HepG2 (cell line): ENCODE measurements around the gene GIPC1. TPM values are rescaled to one million over a fixed set of nuclear protein-coding genes. Genes with fewer than 3 reads are reported as not detected.

Experiments used
- CREB1 ChIP-seq, 2 experiments: fragments of 450-650 bp in 1 of 2; IDR thresholded peaks; 2 replicates each; pipeline ENCODE4 v1.6.1; 2016 to 2017; ENCODE audit warnings: control low read depth in 1 of 2, mild to moderate bottlenecking in 1 of 2, missing compliant biosample characterization in 1 of 2, missing genetic modification characterization in 1 of 2
- CREM ChIP-seq, 2 experiments: sonication (generic) in 1 of 2; formaldehyde crosslinking in 1 of 2; IDR thresholded peaks; 2 replicates each; pipeline versions ENCODE4 v1.4.0 to v1.6.1; 2016 to 2020; ENCODE audit warnings: antibody characterized with exemption in 1 of 2, mild to moderate bottlenecking in 1 of 2, missing genetic modification reagents in 1 of 2
- ELF1 ChIP-seq: sonication (generic); formaldehyde crosslinking; IDR thresholded peaks from 2 replicates; pipeline ENCODE4 v1.4.0; 2020; ENCODE audit warnings: missing genetic modification reagents
- ELF4 ChIP-seq: sonication (generic); formaldehyde crosslinking; IDR thresholded peaks from 2 replicates; pipeline ENCODE4 v1.5.0; 2020; ENCODE audit warnings: missing genetic modification reagents, mild to moderate bottlenecking, moderate library complexity, borderline replicate concordance
- EP300 ChIP-seq, 3 experiments: sonication (generic) in 1 of 3; formaldehyde crosslinking in 1 of 3; IDR thresholded peaks; 2 replicates each; pipeline versions ENCODE4 v1.5.1 to v1.6.1; 2011 to 2020; ENCODE audit warnings: low read depth in 2 of 3, low read length in 2 of 3, borderline replicate concordance in 1 of 3, improper control_type of control experiment in 1 of 3, mild to moderate bottlenecking in 1 of 3, missing genetic modification reagents in 1 of 3, moderate library complexity in 1 of 3
- GABPA ChIP-seq, 2 experiments: IDR thresholded peaks; 2 replicates each; pipeline ENCODE4 v1.6.1; 2011 to 2016; ENCODE audit warnings: low read depth in 2 of 2, low read length in 1 of 2, missing biosample characterization in 1 of 2, missing genetic modification characterization in 1 of 2
- HNRNPUL1 ChIP-seq: fragments of 200-400 bp; formaldehyde crosslinking; IDR thresholded peaks from 2 replicates; pipeline ENCODE4 v1.6.1; 2017; ENCODE audit warnings: low read depth, mild to moderate bottlenecking, low read length, moderate library complexity
- NFKB2 ChIP-seq: sonication (generic); formaldehyde crosslinking; IDR thresholded peaks from 2 replicates; pipeline ENCODE4 v1.4.0; 2020; ENCODE audit warnings: missing genetic modification reagents, borderline replicate concordance
- PHF21A ChIP-seq: sonication (generic); formaldehyde crosslinking; IDR thresholded peaks from 2 replicates; pipeline ENCODE4 v1.5.0; 2020; ENCODE audit warnings: mild to moderate bottlenecking, missing genetic modification reagents
- REST ChIP-seq, 2 experiments: IDR thresholded peaks; 2 replicates each; pipeline ENCODE4 v1.6.1; 2011 to 2012; ENCODE audit warnings: low read length in 2 of 2, borderline replicate concordance in 1 of 2, low read depth in 1 of 2, mild to moderate bottlenecking in 1 of 2, moderate library complexity in 1 of 2
- SRY ChIP-seq: sonication (generic); formaldehyde crosslinking; IDR thresholded peaks from 2 replicates; pipeline ENCODE4 v1.8.0; 2022; ENCODE audit warnings: mild to moderate bottlenecking, missing genetic modification reagents
- THAP11 ChIP-seq: IDR thresholded peaks from 2 replicates; pipeline ENCODE4 v1.6.1; 2016; ENCODE audit warnings: missing biosample characterization, missing genetic modification reagents
- ZBTB38 ChIP-seq: sonication (generic); formaldehyde crosslinking; IDR thresholded peaks from 2 replicates; pipeline ENCODE4 v1.5.1; 2020; ENCODE audit warnings: mild to moderate bottlenecking, missing genetic modification reagents
- polyA plus RNA-seq, 8 experiments: library from polyadenylated mRNA; depleted of rRNA in 3 of 8; stranded (reverse) in 7 of 8; unstranded in 1 of 8; fragments of >200 nt; fragmentation: Illumina TruSeq in 4 of 8; extraction: Trizol in 4 of 8; gene quantifications; 2 replicates each; pipeline versions ENCODE4 v1.2.1 to v1.2.3, GENCODE V29; 2011 to 2016; ENCODE audit warnings: low read depth in 4 of 8, missing spikeins in 1 of 8, mixed read lengths in 1 of 8; ENCODE audit not compliant: insufficient read depth in 1 of 8
- total RNA-seq, 5 experiments: library from RNA; depleted of rRNA; stranded (reverse); fragments of >200 nt; fragmentation: Illumina TruSeq; extraction: Trizol; gene quantifications; 2 replicates each; pipeline ENCODE4 v1.2.3, GENCODE V29; 2016; ENCODE audit warnings: low read depth in 1 of 5
- TF ChIP-seq, protein P1 (sequence below): sonication (generic); formaldehyde crosslinking; IDR thresholded peaks from 2 replicates; pipeline ENCODE4 v1.5.1; 2020; ENCODE audit warnings: mild to moderate bottlenecking, missing genetic modification reagents, moderate library complexity
- TF ChIP-seq, protein P2 (sequence below): sonication (generic); formaldehyde crosslinking; IDR thresholded peaks from 2 replicates; pipeline ENCODE4 v1.4.0; 2020; ENCODE audit warnings: missing genetic modification reagents, borderline replicate concordance

GIPC1 gene
- total and polyA plus RNA-seq, 2 of the 13 experiments (the other 11 are each of a cell fraction or from before 2014, with no cell fraction given): 27.1 to 48.1 TPM

- TF ChIP-seq HNRNPUL1 (no peak), PHF21A (CRISPR knock-in tag) (peak; percentile 19), EP300 (IDR thresholded peaks at IDR 0.05; ENCODE audit: low read depth in 2 of 2, low read length in 2 of 2) (no peak), EP300 (CRISPR knock-in tag; IDR thresholded peaks at IDR 0.05; ENCODE audit: borderline replicate concordance) (0 out of 2 replicates have a peak, but pooled peaks have one; percentile 16), THAP11 (peak; percentile 91), ELF4 (CRISPR knock-in tag) (0 out of 2 replicates have a peak, but pooled peaks have one; percentile 26), CREM (IDR thresholded peaks at IDR 0.05) (peak; percentile 26; the same call in 1 of the 2 replicates), CREM (CRISPR knock-in tag; IDR thresholded peaks at IDR 0.05) (no peak), ELF1 (CRISPR knock-in tag) (0 out of 2 replicates have a peak, but pooled peaks have one; percentile 15), ZBTB38 (CRISPR knock-in tag) (no peak), SRY (CRISPR knock-in tag) (peak; percentile 61; the same call in 1 of the 2 replicates), NFKB2 (CRISPR knock-in tag) (peak; percentile 61), GABPA (IDR thresholded peaks at IDR 0.05; ENCODE audit: low read depth, low read length) (no peak), GABPA (CRISPR knock-in tag; IDR thresholded peaks at IDR 0.05; ENCODE audit: low read depth) (peak; percentile 21; the same call in 1 of the 2 replicates), REST (IDR thresholded peaks at IDR 0.05; ENCODE audit: borderline replicate concordance in 1 of 2, low read depth in 1 of 2, low read length in 2 of 2) (peak in 1 of 2 experiments; percentile 41; a peak in 1 of 4 replicates), CREB1 (IDR thresholded peaks at IDR 0.05) (no peak), CREB1 (CRISPR knock-in tag; IDR thresholded peaks at IDR 0.05) (no peak)
- TF ChIP-seq, protein P1, sequence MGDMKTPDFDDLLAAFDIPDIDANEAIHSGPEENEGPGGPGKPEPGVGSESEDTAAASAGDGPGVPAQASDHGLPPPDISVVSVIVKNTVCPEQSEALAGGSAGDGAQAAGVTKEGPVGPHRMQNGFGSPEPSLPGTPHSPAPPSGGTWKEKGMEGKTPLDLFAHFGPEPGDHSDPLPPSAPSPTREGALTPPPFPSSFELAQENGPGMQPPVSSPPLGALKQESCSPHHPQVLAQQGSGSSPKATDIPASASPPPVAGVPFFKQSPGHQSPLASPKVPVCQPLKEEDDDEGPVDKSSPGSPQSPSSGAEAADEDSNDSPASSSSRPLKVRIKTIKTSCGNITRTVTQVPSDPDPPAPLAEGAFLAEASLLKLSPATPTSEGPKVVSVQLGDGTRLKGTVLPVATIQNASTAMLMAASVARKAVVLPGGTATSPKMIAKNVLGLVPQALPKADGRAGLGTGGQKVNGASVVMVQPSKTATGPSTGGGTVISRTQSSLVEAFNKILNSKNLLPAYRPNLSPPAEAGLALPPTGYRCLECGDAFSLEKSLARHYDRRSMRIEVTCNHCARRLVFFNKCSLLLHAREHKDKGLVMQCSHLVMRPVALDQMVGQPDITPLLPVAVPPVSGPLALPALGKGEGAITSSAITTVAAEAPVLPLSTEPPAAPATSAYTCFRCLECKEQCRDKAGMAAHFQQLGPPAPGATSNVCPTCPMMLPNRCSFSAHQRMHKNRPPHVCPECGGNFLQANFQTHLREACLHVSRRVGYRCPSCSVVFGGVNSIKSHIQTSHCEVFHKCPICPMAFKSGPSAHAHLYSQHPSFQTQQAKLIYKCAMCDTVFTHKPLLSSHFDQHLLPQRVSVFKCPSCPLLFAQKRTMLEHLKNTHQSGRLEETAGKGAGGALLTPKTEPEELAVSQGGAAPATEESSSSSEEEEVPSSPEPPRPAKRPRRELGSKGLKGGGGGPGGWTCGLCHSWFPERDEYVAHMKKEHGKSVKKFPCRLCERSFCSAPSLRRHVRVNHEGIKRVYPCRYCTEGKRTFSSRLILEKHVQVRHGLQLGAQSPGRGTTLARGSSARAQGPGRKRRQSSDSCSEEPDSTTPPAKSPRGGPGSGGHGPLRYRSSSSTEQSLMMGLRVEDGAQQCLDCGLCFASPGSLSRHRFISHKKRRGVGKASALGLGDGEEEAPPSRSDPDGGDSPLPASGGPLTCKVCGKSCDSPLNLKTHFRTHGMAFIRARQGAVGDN (CRISPR knock-in tag): peak; percentile 62
- TF ChIP-seq, protein P2, sequence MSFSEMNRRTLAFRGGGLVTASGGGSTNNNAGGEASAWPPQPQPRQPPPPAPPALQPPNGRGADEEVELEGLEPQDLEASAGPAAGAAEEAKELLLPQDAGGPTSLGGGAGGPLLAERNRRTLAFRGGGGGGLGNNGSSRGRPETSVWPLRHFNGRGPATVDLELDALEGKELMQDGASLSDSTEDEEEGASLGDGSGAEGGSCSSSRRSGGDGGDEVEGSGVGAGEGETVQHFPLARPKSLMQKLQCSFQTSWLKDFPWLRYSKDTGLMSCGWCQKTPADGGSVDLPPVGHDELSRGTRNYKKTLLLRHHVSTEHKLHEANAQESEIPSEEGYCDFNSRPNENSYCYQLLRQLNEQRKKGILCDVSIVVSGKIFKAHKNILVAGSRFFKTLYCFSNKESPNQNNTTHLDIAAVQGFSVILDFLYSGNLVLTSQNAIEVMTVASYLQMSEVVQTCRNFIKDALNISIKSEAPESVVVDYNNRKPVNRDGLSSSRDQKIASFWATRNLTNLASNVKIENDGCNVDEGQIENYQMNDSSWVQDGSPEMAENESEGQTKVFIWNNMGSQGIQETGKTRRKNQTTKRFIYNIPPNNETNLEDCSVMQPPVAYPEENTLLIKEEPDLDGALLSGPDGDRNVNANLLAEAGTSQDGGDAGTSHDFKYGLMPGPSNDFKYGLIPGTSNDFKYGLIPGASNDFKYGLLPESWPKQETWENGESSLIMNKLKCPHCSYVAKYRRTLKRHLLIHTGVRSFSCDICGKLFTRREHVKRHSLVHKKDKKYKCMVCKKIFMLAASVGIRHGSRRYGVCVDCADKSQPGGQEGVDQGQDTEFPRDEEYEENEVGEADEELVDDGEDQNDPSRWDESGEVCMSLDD (CRISPR knock-in tag): no peak
These were observed 1.4 kb upstream of the GIPC1 start (continued) for GRCh38 chr19:14497228-14497921.
